ENCODE measurements around the gene THEMIS2.

GRCh38 chr1:27862671-27863537 lies 9.4 kb upstream of the THEMIS2 start:
- no peak for TF ChIP-seq CC2D1A (IDR thresholded peaks at IDR 0.05)
- no peak for TF ChIP-seq GATAD2B (IDR thresholded peaks at IDR 0.05; ENCODE audit: borderline replicate concordance)
- no peak for TF ChIP-seq NFE2 (IDR thresholded peaks at IDR 0.05; ENCODE audit: low read depth)
- TF ChIP-seq ZC3H11A (IDR thresholded peaks at IDR 0.05; ENCODE audit: low read depth, low read length): no peak
- TF ChIP-seq ZNF274 (IDR thresholded peaks at IDR 0.05; ENCODE audit: borderline replicate concordance, low read depth, low read length): no peak
- TF ChIP-seq, protein P1, sequence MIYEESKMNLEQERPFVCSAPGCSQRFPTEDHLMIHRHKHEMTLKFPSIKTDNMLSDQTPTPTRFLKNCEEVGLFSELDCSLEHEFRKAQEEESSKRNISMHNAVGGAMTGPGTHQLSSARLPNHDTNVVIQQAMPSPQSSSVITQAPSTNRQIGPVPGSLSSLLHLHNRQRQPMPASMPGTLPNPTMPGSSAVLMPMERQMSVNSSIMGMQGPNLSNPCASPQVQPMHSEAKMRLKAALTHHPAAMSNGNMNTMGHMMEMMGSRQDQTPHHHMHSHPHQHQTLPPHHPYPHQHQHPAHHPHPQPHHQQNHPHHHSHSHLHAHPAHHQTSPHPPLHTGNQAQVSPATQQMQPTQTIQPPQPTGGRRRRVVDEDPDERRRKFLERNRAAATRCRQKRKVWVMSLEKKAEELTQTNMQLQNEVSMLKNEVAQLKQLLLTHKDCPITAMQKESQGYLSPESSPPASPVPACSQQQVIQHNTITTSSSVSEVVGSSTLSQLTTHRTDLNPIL (CRISPR knock-in tag; IDR thresholded peaks at IDR 0.05): no peak
- TF ChIP-seq E2F1 (CRISPR knock-in tag; IDR thresholded peaks at IDR 0.05): no peak
- TF ChIP-seq, protein P2, sequence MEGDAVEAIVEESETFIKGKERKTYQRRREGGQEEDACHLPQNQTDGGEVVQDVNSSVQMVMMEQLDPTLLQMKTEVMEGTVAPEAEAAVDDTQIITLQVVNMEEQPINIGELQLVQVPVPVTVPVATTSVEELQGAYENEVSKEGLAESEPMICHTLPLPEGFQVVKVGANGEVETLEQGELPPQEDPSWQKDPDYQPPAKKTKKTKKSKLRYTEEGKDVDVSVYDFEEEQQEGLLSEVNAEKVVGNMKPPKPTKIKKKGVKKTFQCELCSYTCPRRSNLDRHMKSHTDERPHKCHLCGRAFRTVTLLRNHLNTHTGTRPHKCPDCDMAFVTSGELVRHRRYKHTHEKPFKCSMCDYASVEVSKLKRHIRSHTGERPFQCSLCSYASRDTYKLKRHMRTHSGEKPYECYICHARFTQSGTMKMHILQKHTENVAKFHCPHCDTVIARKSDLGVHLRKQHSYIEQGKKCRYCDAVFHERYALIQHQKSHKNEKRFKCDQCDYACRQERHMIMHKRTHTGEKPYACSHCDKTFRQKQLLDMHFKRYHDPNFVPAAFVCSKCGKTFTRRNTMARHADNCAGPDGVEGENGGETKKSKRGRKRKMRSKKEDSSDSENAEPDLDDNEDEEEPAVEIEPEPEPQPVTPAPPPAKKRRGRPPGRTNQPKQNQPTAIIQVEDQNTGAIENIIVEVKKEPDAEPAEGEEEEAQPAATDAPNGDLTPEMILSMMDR (IDR thresholded peaks at IDR 0.05 in 2 of 3, conservative IDR thresholded peaks at IDR 0.05 in 1 of 3; ENCODE audit: insufficient read depth in 2 of 3, low read depth in 1 of 3, low read length in 3 of 3): no peak
- TF ChIP-seq NFYB (IDR thresholded peaks at IDR 0.05; ENCODE audit: extremely low read depth, insufficient read length): no peak
- no peak for TF ChIP-seq HDAC3 (IDR thresholded peaks at IDR 0.05; ENCODE audit: borderline replicate concordance, partially characterized antibody)
- TF ChIP-seq EP300 (IDR thresholded peaks at IDR 0.05; ENCODE audit: low read length): no peak
- TF ChIP-seq CHD1 (IDR thresholded peaks at IDR 0.05; ENCODE audit: low read length): no peak
